Stimulated activated CD8-positive, alpha-beta memory T cell treated with anti-CD3 and anti-CD28 coated beads, Interleukin-15, amount 100 ng/mL, for 4 hours (primary cell): Measurements from ENCODE around the gene EDA.

Experiments used
- DNase-seq, 2 donors: peaks; one replicate each; pipeline ENCODE4 v3.0.0-alpha.2; 2020; ENCODE audit warnings: low read depth in 2 of 2

The EDA gene

DNA sequence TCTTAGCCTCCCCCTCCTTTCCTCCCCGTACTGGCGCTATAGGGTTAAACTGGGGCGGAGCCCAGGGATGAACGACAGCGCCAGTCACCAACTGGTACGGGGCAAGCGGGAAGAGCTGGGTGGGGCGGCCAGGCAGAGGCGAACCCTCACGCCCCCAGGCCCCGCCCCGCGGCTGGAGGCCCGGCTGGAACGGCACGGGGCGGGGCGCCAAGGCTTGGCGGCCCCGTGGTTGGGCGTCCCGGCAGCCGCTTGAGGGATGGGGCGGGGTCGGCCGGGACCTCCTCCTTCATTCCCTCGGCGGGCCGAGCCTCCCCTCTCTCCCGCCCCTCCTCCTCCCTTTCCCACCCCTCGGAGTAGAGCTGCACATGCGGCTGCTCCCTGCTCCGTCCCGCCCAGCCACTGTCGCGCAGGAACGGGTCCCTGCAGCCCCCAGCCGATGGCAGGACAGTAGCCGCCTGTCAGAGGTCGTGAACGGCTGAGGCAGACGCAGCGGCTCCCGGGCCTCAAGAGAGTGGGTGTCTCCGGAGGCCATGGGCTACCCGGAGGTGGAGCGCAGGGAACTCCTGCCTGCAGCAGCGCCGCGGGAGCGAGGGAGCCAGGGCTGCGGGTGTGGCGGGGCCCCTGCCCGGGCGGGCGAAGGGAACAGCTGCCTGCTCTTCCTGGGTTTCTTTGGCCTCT, at the start of gene EDA:
EDA (plus strand) TSS at position 335 of the 678 bp plus-strand sequence.
- peak; percentile 27 to 28 for DNase-seq

DNA sequence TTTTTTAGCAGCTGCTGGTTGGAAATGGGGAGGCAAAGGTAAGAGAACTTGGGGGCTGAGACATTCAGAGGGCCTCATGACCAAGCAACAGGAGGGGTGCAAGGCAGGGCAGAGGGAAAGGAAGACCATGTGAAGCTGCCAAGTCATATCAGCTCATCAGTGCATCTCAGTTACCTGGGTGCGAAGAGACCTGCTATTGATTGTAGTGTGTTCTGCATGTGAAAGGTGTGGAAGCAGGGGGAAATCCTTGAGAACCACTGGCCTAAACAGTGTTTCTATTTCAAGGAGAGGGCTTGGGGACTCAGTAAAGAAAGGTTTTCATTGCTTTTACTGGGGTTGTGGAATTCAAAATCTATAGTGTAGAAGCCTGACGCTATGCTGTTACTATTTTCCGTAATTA, 47.1 kb upstream of the EDA start:
- DNase-seq, result no peak

DNA sequence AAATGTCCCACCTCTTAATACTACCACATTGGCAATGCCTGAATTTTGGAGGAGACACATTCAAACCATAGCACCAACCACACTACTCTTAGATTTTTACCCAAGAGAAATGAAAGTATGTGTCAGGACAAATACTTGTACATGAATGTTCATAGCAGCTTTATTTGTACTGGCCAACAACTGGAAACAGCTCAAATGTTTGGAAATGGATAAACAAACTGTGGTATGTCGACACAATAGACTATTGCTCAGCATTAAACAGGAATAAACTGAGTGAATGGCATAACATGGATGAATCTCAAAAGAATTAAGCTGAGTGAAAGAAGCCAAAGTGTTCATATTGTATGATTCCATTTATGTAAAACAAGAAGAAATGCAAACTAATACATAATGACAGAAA, 18.5 kb upstream of the EDA start:
- no peak for DNase-seq

DNA sequence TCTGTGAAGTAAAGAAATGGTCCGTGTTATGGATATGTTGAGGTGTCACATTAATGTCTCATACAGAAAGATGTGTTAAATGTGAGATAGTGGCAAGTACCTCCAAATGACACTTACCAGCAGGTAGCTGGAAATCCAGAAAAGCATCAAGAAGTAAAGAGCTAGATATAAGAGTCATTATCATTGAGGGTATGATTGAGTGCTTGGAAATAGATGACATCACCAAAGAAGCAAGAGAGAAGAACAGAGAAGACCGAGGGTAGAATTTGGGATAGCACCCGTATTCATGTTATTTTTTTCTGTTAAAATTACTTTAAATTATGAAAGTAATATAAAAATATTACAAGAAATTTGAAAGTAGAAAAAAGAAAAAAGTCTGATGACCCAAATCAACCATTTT, 15.7 kb upstream of the EDA start:
- no peak for DNase-seq

DNA sequence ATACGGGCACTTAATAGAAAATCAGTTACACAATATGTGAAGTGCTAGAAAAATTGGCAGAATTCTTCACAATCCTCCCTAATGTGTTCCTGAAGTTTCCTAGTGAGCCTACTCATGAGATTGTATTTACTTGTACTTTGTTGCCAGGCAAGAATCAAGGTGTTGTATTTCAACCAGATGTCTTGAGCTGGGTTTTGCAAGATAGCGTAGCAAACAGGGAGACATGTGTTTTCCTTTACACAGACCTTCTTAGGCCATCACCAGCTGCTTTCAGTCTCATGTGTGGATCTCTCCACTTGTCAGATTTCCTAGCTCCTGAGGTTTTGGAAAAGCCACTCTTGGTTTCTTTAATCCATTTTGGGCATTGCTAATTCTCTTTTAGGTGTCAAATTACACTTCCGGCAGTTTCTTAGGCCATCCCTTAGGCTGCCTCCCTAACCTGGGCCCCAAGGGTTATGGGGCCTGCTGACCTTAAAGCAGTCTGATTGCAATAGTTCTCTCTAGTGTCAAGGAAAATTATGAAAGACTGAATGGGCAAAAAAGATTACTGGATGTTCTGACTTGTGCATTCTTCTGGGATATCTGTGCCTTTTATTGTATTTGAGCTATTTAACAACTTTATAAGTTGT, 12.2 kb upstream of the EDA start:
- no peak for DNase-seq

DNA sequence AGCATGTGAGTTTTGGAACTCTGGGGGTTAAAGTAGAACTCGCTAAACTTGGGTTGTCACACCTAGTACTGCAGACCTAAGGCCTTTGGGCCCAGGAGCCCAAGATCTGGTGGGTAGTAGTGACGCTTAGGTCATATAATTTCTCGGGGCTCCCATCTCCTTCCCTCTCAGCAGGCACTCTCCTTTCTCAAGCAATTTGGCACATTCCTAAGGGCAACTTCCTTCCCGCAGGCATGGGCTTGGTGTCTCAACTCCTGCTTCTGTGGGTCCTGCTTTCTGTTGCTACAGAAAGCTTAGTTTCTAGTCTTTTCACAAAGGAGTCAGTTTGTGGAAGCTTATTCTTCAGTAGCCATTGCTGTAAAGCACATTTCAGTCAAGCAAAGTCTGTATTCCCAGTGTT, 10.4 kb upstream of the EDA start:
- no peak for DNase-seq

DNA sequence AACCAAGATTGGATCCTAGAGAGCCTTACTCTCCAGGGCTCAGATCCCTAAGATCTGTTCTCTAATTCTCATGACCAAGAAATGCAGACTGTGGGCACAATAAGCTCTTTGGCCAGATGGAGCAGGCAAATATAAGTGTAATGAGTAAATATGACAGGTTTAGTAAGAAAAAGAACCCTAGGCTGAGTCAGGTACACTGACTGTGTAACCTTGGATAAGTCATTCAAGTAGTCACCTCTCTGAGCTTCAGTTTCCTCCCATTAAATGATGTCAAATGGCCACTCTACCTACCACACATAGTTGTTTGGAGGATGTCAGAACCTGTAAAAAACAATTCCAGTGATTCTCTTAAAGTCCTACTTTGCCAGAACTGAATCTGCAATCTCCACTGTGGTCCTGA, 8.3 kb upstream of the EDA start:
- DNase-seq, result no peak

DNA sequence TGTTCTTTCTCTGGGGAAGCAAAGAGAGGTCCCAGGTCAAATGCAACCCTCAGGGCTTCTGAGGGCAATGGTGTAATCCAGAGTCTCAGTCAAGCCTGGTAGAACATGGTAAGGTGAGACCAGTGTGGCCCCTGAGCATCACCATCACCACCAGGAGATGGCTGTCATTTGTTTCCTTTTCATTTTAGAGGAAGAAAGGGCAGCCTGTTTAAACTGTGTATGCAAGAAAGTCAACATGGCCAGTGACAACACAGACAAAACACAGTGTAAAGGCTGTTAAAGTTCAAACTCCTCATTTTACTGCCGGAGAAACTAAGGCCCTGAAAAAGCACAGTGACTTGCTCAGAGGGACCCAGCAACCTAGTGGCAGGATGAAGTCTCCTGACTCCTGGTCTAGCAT, 2.0 kb upstream of the EDA start:
- no peak for DNase-seq

DNA sequence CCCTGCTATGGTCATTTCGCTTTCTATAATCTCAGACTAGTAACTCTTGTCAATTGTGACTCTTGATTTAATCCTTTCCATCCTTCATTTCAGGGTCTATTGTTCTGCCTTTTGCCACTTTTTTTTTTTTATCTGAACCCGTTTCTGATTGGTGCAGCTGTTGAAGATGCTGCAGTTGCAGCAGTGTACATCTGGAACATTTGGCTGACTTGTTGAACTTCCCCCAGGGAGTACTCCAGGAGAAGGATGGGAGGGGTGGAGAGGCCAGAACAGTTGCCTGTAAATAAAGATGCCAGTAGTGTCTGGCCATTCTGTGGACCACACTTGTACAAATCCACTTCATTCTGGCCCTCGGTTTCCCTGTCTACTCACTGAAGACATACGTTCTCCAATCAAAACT, 1.0 kb upstream of the EDA start:
- no peak for DNase-seq

DNA sequence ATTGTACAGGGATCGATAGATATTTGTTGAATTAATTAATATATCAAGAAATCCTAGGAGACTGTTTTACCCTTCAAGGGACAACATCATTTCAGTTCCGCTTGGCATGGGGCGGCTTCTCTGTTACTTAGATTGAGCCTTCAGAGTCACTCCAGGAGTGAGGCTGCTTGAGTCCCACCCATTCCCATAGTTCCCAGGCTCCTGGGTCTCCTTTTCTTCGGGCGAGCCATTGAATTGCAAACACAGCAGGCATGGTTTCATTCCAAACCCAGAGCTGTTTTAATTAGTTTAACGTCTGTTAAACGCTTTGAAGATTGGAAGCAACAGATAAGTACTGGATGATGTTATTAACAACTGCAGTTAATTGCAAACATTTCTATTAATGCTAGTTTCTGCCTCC, 571 bp upstream of the EDA start:
- no peak for DNase-seq

DNA sequence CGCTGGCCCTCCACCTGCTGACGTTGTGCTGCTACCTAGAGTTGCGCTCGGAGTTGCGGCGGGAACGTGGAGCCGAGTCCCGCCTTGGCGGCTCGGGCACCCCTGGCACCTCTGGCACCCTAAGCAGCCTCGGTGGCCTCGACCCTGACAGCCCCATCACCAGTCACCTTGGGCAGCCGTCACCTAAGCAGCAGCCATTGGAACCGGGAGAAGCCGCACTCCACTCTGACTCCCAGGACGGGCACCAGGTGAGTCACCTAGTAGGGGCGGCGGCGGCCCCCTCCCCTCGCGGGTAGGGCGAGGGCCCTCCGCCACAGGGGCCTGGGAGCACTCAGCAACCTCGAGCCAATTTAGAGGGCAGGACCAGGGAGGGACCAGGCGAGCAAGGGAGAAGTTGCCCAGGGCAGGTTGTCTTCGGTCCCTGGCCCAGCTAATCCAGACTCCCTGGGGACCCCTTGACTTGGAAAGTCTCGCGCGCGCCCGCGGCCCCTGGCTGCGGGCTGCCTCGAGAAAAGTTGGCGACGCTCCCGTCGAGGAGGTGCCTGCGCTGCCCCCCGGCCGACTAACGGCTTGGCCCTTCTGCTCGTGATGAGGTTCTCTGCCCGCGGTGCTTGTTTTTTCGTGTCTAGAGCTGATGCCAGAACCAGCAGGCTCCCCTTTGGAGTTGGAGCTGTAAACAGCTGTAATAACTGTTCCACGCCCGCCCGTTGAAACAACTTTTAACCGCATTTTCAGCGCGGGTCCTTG, 717 bp downstream of the EDA start:
- DNase-seq, result no peak

DNA sequence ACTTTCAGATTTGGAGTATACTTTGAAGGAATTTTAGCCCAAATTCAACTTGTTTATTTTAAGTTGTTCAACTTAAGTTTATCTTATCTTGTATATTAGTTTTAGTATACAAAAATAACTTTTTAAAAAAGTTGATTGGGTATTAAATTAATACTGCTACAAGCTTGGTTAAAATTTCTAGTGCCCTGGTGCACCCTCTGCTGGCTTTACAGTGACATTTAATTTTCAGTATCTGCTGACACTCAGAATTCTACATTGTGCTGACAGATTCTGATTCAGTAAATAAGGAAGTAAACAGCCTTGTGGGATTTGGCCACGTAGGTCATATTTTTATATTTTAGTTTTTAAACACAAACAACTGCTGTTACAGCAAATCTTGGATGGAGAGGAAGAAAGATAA, 2.9 kb downstream of the EDA start:
- DNase-seq, result no peak

DNA sequence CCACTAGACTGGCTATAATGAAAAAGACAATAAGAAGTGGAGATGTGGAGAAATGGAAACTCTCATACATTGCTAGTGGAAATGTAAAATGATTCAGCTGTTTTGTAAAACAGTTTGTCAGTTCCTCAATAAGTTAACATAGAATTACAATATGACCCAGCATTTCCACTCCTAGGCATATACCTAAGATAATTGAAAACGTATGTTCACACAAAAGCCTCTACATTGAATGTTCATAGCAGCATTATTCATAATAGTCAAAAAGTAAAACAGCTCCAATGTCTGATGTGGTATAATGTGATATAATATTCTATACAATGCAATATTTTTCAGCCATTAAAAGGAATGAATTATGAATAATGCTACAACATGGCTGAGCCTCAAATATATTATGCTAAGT, 10.2 kb downstream of the EDA start:
- DNase-seq, result no peak

DNA sequence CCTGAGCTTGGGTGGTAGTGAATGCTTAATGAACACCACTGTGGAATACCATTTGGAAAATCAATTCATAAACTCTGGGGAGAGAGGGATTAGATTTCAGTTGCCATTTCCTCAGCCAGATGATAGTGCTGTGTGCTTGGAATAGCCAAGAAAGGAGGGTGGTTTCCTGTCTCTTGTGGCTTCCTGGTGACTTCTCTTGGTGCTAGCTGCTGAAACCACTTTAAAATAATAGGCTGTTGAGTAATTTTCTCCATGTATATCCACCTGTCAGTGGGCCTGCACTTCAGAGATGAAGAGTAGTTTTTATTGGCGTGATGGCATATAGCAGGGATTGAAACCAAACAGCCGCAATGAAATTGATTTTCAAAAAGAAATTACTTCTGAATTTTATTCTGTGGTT, 11.8 kb downstream of the EDA start:
- DNase-seq, result no peak

DNA sequence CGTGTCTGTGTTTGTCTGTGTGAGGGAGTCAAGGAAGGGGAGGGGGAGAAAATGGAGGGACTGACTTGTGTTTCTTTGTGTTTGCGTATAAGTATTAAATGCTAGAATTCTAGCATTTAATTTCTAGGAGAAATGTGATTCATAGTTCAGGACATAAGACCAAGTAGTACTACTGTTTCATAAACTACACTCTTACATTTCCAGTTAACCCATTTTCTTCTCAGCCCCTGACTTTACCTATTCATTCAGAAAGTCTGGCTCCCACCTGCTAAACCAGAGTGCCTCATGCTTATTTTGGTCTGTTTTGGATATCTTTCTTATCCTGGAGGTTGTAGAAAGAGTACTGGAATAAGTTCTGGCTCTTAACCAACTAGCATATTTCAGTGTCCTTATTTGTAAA, 14.2 kb downstream of the EDA start:
- DNase-seq, result no peak

DNA sequence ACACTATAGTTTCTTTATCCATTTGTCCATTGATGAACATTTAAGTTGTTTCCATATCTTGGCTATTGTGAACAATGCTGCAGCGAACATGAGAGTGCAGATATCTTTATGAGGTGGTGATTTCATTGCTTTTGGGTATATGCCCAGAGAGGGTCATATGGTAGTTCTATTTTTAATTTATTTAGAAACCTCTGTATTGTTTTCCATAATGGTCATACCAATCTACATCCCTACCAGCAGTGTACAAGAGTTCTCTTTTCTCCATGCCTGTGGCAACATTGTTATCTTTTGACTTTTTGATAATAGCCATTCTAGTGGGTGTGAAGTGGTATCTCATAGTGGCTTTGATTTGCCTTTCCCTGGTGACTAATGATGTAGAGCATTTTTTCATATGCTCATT, 48.8 kb downstream of the EDA start:
- no peak for DNase-seq

DNA sequence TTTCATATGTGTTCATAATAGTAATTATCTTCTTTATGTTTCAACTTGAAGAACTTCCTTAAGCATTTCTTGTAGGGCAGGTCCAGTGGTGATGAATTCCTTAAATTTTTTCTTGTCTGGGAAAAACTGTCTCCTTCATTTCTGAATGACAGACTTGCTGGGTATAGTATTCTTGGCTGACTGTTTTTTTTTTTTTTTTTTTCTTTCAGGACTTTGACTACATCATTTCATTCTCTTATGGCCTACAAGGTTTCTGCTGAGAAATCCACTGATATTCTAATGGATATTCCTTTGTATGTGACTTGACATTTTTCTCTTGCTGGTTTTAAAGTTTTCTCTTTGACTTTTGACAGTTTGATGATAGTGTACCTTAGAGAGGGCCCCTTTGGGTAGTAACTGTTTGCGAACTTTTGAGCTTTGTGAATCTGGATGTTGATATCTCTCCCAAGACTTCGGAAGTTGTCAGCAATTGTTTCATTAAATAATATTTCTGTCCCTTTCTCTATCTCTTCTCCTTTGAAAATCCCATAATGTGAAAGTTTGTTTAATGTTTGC, 54.2 kb downstream of the EDA start:
- no peak for DNase-seq

DNA sequence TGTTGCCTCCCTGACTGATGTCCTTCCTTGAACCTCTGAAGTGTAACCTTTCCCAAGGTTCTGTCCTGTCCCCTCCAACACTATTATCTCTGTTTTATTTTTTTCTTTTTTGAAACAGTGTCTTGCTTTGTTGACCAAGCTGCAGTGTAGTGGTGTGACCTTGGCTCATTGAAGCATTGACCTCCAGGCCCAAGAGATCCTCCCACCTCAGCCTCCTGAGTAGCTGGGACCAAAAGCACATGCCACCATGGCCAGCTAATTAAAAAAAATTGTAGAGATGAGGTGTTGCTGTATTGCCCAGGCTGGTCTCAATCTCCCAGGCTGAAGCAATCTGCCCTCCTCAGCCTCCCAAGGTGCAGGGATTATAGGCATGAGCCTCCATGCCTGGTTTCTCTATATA, 59.0 kb downstream of the EDA start:
- no peak for DNase-seq

DNA sequence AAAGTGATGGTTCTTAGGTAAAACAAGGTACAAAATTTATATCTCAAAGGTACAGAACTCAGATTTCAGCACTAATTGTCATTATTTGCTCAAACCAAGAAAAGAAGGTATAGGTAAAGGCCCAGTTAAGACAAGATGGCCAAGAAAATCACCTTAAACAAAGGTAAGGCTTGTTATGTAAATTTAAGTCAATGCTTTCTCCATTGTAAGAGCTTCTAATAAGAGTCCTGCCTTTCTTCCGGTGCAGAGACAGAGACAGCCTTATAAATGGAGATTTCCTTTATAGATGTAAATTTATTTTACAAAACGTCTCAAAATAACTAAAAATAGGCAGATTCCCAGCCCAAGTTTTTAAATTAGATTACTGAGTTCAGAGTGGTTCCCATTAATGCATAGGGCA, 89.9 kb downstream of the EDA start:
- no peak for DNase-seq

DNA sequence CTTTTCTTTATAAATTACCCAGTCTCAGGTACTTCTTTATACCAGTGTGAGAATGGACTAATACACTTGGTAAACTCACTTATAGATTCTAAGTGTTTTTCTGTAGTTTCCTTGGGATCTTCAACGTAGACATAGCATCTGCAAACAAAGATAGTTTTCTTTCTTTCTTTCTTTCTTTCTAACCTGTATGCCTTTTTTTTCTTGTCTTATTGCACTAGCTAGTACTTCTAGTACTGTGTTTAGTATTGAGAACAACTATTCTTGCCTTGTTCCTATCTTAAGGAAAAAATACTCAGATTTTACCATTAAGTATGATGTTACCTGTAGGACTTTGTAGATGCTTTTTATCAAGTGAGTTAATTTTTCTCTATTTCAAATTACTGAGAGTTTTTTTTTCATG, 102.2 kb downstream of the EDA start:
- no peak for DNase-seq

DNA sequence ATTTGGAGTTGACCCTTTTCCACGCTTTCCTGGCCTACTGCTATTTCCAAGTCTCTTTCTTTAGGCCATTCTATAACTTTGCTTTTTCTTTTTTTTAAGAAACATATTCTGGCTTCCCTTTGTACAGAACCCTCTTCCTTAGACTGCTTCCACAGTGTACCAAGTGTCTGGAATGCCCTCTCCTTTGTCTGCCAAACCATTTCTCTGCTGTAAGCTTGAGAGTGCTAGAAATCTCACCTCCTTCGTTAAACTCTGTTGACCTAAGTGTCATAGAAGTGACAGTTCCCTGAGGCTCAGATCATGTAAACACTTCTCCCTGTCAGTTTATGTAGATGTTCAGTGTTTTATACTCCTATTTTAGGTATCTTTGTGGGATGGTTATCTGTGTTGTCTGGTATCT, 108.4 kb downstream of the EDA start:
- no peak for DNase-seq

DNA sequence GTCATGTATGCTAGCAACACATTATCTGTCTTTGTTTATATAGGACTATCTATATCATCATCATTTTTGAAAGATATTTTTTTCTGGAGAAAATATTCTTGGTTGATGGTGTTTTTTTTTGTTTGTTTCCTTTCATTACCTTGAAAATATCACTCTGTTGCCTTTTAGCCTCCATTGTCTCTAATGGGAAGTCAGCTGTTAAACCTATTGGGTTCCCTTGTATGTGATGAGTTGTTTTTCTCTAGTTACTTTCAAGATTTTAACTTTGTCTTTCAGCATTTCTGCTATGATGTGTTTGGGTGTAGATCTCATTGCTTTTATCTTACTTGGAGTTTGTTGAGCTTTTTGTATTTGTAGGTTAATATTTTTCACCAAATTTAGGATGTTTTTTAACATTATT, 124.4 kb downstream of the EDA start:
- no peak for DNase-seq

DNA sequence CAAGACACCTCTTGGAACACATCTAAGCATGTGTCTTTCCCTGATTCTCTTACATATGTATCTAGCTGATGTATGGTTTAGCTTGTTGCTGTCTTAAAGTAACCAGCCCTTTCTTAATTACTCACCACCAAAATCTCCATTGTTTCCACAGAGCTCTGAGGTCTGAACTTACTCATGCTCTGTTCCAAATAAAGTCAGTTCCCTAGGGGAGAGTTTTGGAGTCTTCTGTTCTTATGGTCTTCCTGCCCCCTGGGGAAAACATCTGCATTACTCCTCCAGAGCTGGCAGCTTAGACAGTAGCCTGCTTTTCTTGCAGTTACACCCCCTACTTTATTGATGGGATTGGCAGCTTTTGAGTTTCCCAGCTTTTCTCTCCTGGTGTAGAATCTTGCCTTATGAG, 125.8 kb downstream of the EDA start:
- DNase-seq, result no peak
